HUDEP-2 (cell line): ENCODE results near the gene FILIP1L.

Experiments
- DNase-seq, 76 experiments: peaks; one replicate each; lab custom pipeline; 2025; ENCODE audit not compliant: unreplicated experiment in 76 of 76; lab: John Stamatoyannopoulos, UW

FILIP1L gene

GRCh38 chr3:99931059-99931458, 183.2 kb downstream of the FILIP1L start:
- DNase-seq = no peak

- peak in 39 of 76 experiments; percentile 1 to 53 (median 17) for DNase-seq
Observed at GRCh38 chr3:99929745-99930139, 184.6 kb downstream of the FILIP1L start.

- DNase-seq = no peak
Observed at GRCh38 chr3:99928771-99929744, 185.2 kb downstream of the FILIP1L start.

GRCh38 chr3:99927671-99928457, 186.4 kb downstream of the FILIP1L start:
- no peak for DNase-seq

GRCh38 chr3:99925584-99926230, 188.6 kb downstream of the FILIP1L start:
- DNase-seq = peak in 4 of 76 experiments; percentile 3 to 27 (median 9)

GRCh38 chr3:99923873-99924272, 190.4 kb downstream of the FILIP1L start:
- no peak for DNase-seq

GRCh38 chr3:99921986-99922385, 192.3 kb downstream of the FILIP1L start:
- no peak for DNase-seq

GRCh38 chr3:99921377-99921695, 193.0 kb downstream of the FILIP1L start:
- DNase-seq = no peak

- DNase-seq = no peak
Observed at GRCh38 chr3:99920481-99921376, 193.6 kb downstream of the FILIP1L start.

- no peak for DNase-seq
Observed at GRCh38 chr3:99919694-99920093, 194.6 kb downstream of the FILIP1L start.

GRCh38 chr3:99918715-99919114, 195.6 kb downstream of the FILIP1L start:
- DNase-seq = no peak

GRCh38 chr3:99915906-99916432, 198.3 kb downstream of the FILIP1L start:
- DNase-seq = no peak

GRCh38 chr3:99911433-99911832, 202.9 kb downstream of the FILIP1L start:
- DNase-seq = no peak

- DNase-seq = no peak
Observed at GRCh38 chr3:99910752-99911290, 203.5 kb downstream of the FILIP1L start.

- no peak for DNase-seq
Observed at GRCh38 chr3:99909714-99910495, 204.4 kb downstream of the FILIP1L start.

GRCh38 chr3:99907959-99908544, 206.2 kb downstream of the FILIP1L start:
- DNase-seq = no peak

GRCh38 chr3:99903869-99904268, 210.4 kb downstream of the FILIP1L start:
- no peak for DNase-seq

GRCh38 chr3:99902091-99902490, 212.2 kb downstream of the FILIP1L start:
- DNase-seq = no peak
